ENCODE data around the gene ARID5A.
A peak's percentile ranks its signal among the peaks of the same experiment; 100 is the strongest.
"Not testable (repeated sequence)": the region's sequence is repeated elsewhere in the genome, so short reads cannot be mapped to it uniquely, and the experiment has no call there.

ARID5A gene

GRCh38 chr2:96536445-96537065, at the start of gene ARID5A:
Gene ARID5A (plus strand): TSS chr2:96536752. CDS start chr2:96536827, 75 bp downstream.
- DNase-seq (ENCODE audit: low read depth in 2 of 2), result peak; percentile 78 to 92

- no peak for DNase-seq (ENCODE audit: low read depth in 2 of 2)
Observed at GRCh38 chr2:96489261-96489660, 47.3 kb upstream of the ARID5A start.

GRCh38 chr2:96489663-96490062, 46.9 kb upstream of the ARID5A start:
- DNase-seq (ENCODE audit: low read depth in 2 of 2), result no peak

- no peak for DNase-seq (ENCODE audit: low read depth in 2 of 2)
Observed at GRCh38 chr2:96491860-96492497, 44.6 kb upstream of the ARID5A start.

GRCh38 chr2:96493072-96493471, 43.5 kb upstream of the ARID5A start:
- DNase-seq (ENCODE audit: low read depth in 2 of 2), result no peak

- no peak for DNase-seq (ENCODE audit: low read depth in 2 of 2)
Observed at GRCh38 chr2:96494188-96494587, 42.4 kb upstream of the ARID5A start.

GRCh38 chr2:96495982-96496629, 40.4 kb upstream of the ARID5A start:
- no peak for DNase-seq (ENCODE audit: low read depth in 2 of 2)

- DNase-seq (ENCODE audit: low read depth in 2 of 2), result no peak
Observed at GRCh38 chr2:96498021-96498431, 38.5 kb upstream of the ARID5A start.

- not testable (repeated sequence) for DNase-seq (ENCODE audit: low read depth in 2 of 2)
Observed at GRCh38 chr2:96498611-96499010, 37.9 kb upstream of the ARID5A start.

- DNase-seq (ENCODE audit: low read depth in 2 of 2), result no peak
Observed at GRCh38 chr2:96499061-96499960, 37.2 kb upstream of the ARID5A start.

GRCh38 chr2:96500385-96501066, 36.0 kb upstream of the ARID5A start:
- DNase-seq (ENCODE audit: low read depth in 2 of 2), result no peak

GRCh38 chr2:96501471-96501874, 35.1 kb upstream of the ARID5A start:
- DNase-seq (ENCODE audit: low read depth in 2 of 2), result no peak

GRCh38 chr2:96501886-96502810, 34.4 kb upstream of the ARID5A start:
- DNase-seq (ENCODE audit: low read depth in 2 of 2), result no peak

- no peak for DNase-seq (ENCODE audit: low read depth in 2 of 2)
Observed at GRCh38 chr2:96502891-96503636, 33.5 kb upstream of the ARID5A start.

- no peak for DNase-seq (ENCODE audit: low read depth in 2 of 2)
Observed at GRCh38 chr2:96503637-96504243, 32.8 kb upstream of the ARID5A start.

GRCh38 chr2:96505231-96505889, 31.2 kb upstream of the ARID5A start, which contains the start of gene NEURL3:
Gene NEURL3 (minus strand): TSS chr2:96505357. CDS start chr2:96505286, 71 bp downstream.
- DNase-seq (ENCODE audit: low read depth in 2 of 2), result no peak

- no peak for DNase-seq (ENCODE audit: low read depth in 2 of 2)
Observed at GRCh38 chr2:96506016-96506906, 30.3 kb upstream of the ARID5A start.

- DNase-seq (ENCODE audit: low read depth in 2 of 2), result no peak
Observed at GRCh38 chr2:96506907-96507240, 29.7 kb upstream of the ARID5A start.
